H1 (cell line): ENCODE measurements around the gene DENND1A. TPM values are rescaled to one million over a fixed set of nuclear protein-coding genes. Genes with fewer than 3 reads are reported as not detected.

Source experiments
- CTCF ChIA-PET: fragments of 300-600 bp; sonication (Branson Sonifier 250); formaldehyde crosslinking; loops from one replicate; lab custom pipeline; 2021; ENCODE audit not compliant: partially characterized antibody; lab: Charles Lee
- POLR2A ChIA-PET: fragments of 300-600 bp; sonication (Branson Sonifier 250); formaldehyde crosslinking; loops from one replicate; lab custom pipeline; 2021; ENCODE audit warnings: inconsistent platforms; ENCODE audit not compliant: partially characterized antibody; lab: Charles Lee
- DNase-seq, 2 experiments: peaks; one replicate each; pipeline versions ENCODE4 v3.0.0 to v3.0.0-alpha.2; 2010 to 2022; ENCODE audit warnings: low spot score in 2 of 2, low read depth in 1 of 2, mixed read lengths in 1 of 2
- FAIRE-seq: peaks from 2 replicates; lab custom pipeline; 2011; peaks lifted over from hg19 to GRCh38; lab: Jason Lieb, UNC
- H2AFZ ChIP-seq: 2 replicates; pipeline ENCODE4 v1.8.1; 2012; ENCODE audit warnings: low read length, inconsistent platforms
- H2AK5ac ChIP-seq: 2 replicates; pipeline ENCODE4 v1.6.1; 2013; ENCODE audit warnings: low read depth, low read length
- H2BK120ac ChIP-seq: replicated peaks from 2 replicates; pipeline ENCODE3; 2013; ENCODE audit warnings: low read depth, low read length, inconsistent platforms
- H2BK12ac ChIP-seq: 2 replicates; pipeline ENCODE4 v1.6.1; 2013; ENCODE audit warnings: low read depth, low read length
- H2BK15ac ChIP-seq: 2 replicates; pipeline ENCODE4 v1.6.1; 2013; ENCODE audit warnings: low read length
- H2BK20ac ChIP-seq: 2 replicates; pipeline ENCODE4 v1.6.1; 2013; ENCODE audit warnings: low read length
- H2BK5ac ChIP-seq: 2 replicates; pipeline ENCODE4 v1.6.1; 2013; ENCODE audit warnings: low read depth, low read length
- H3K14ac ChIP-seq: 2 replicates; pipeline ENCODE4 v1.6.1; 2013; ENCODE audit warnings: inconsistent platforms; ENCODE audit not compliant: insufficient read length
- H3K18ac ChIP-seq: 2 replicates; pipeline ENCODE4 v1.6.1; 2013; ENCODE audit warnings: low read length; ENCODE audit errors: extremely low read depth
- H3K23ac ChIP-seq: 2 replicates; pipeline ENCODE4 v1.6.1; 2013; ENCODE audit warnings: inconsistent platforms; ENCODE audit not compliant: insufficient read length
- H3K23me2 ChIP-seq: 2 replicates; pipeline ENCODE4 v1.6.1; 2013; ENCODE audit warnings: low read depth, low read length
- H3K27ac ChIP-seq: 2 replicates; pipeline ENCODE4 v1.6.1; 2011; ENCODE audit warnings: low read depth, low read length, inconsistent platforms
- H3K27me3 ChIP-seq, 4 experiments: replicated peaks in 1 of 4; 1 replicate in 1 of 4; 2 replicates in 3 of 4; pipeline versions ENCODE4 v1.6.1 to v1.8.1; 2011 to 2013; ENCODE audit warnings: low read length in 3 of 4, mild to moderate bottlenecking in 3 of 4, inconsistent platforms in 2 of 4, mixed read lengths in 2 of 4, moderate library complexity in 1 of 4; ENCODE audit not compliant: control insufficient read depth in 3 of 4, insufficient read depth in 3 of 4; ENCODE audit errors: extremely low read depth in 1 of 4
- H3K36me3 ChIP-seq, 4 experiments: 2 replicates each; pipeline versions ENCODE4 v1.6.1 to v1.8.1; 2011 to 2013; ENCODE audit warnings: mild to moderate bottlenecking in 4 of 4, low read length in 3 of 4, moderate library complexity in 2 of 4, control low read depth in 1 of 4, inconsistent platforms in 1 of 4; ENCODE audit not compliant: insufficient read depth in 4 of 4, control insufficient read depth in 2 of 4
- H3K4ac ChIP-seq: replicated peaks from 2 replicates; pipeline ENCODE3; 2013; ENCODE audit warnings: low read length, low read depth, mixed read lengths, inconsistent platforms; ENCODE audit not compliant: insufficient read length
- H3K4me1 ChIP-seq, 4 experiments: replicated peaks in 1 of 4; 1 replicate in 1 of 4; 2 replicates in 3 of 4; pipeline versions ENCODE4 v1.6.1 to v1.8.1; 2011 to 2013; ENCODE audit warnings: low read length in 3 of 4, inconsistent platforms in 2 of 4, mixed read lengths in 1 of 4; ENCODE audit not compliant: insufficient read depth in 4 of 4, control insufficient read depth in 3 of 4
- H3K4me2 ChIP-seq, 2 experiments: 2 replicates each; pipeline versions ENCODE4 v1.6.1 to v1.8.1; 2011 to 2013; ENCODE audit warnings: low read depth in 2 of 2, low read length in 2 of 2, control low read depth in 1 of 2, inconsistent platforms in 1 of 2, mild to moderate bottlenecking in 1 of 2; ENCODE audit not compliant: insufficient read depth in 1 of 2
- H3K4me3 ChIP-seq, 4 experiments: fragments of 200-600, 300-600 bp in 1 of 4; sonication (generic), shearing (Covaris generic), sonication (Bioruptor Twin) in 1 of 4; 2 replicates each; pipeline versions ENCODE4 v1.5.1 to v1.8.1; 2011 to 2016; ENCODE audit warnings: low read length in 4 of 4, low read depth in 3 of 4, control low read depth in 2 of 4, inconsistent platforms in 2 of 4, mild to moderate bottlenecking in 2 of 4, mixed read lengths in 1 of 4, moderate library complexity in 1 of 4; ENCODE audit not compliant: insufficient read depth in 2 of 4; ENCODE audit errors: extremely low read depth in 1 of 4
- H3K56ac ChIP-seq: replicated peaks from 2 replicates; pipeline ENCODE3; 2013; ENCODE audit warnings: low read depth, mild to moderate bottlenecking, mixed read lengths, low read length, inconsistent platforms; ENCODE audit not compliant: insufficient read length
- H3K79me1 ChIP-seq: 2 replicates; pipeline ENCODE4 v1.6.1; 2013; ENCODE audit warnings: low read depth, low read length, control low read depth
- H3K79me2 ChIP-seq, 2 experiments: 2 replicates each; pipeline versions ENCODE4 v1.6.1 to v1.8.1; 2012 to 2013; ENCODE audit warnings: low read length in 2 of 2, mild to moderate bottlenecking in 2 of 2, inconsistent platforms in 1 of 2; ENCODE audit not compliant: insufficient read depth in 2 of 2, control insufficient read depth in 1 of 2
- H3K9ac ChIP-seq, 4 experiments: replicated peaks in 1 of 4; 1 replicate in 1 of 4; 2 replicates in 3 of 4; pipeline versions ENCODE4 v1.6.1 to v1.8.1; 2011 to 2013; ENCODE audit warnings: low read depth in 3 of 4, low read length in 3 of 4, control low read depth in 2 of 4, mild to moderate bottlenecking in 2 of 4, moderate library complexity in 2 of 4, inconsistent platforms in 1 of 4; ENCODE audit errors: extremely low read depth in 1 of 4
- H3K9me3 ChIP-seq, 2 experiments: 2 replicates each; pipeline versions ENCODE4 v1.6.1 to v1.8.1; 2012 to 2013; ENCODE audit warnings: mild to moderate bottlenecking in 2 of 2, moderate library complexity in 2 of 2, control low read depth in 1 of 2, inconsistent platforms in 1 of 2, low read depth in 1 of 2, low read length in 1 of 2, mixed read lengths in 1 of 2; ENCODE audit not compliant: insufficient read depth in 2 of 2
- H4K20me1 ChIP-seq, 2 experiments: replicated peaks in 1 of 2; 2 replicates each; pipeline versions ENCODE3 to v1.8.1; 2011 to 2013; ENCODE audit warnings: inconsistent platforms in 2 of 2, low read length in 2 of 2, mild to moderate bottlenecking in 1 of 2; ENCODE audit not compliant: insufficient read depth in 2 of 2, control insufficient read depth in 1 of 2
- H4K5ac ChIP-seq: 2 replicates; pipeline ENCODE4 v1.6.1; 2013; ENCODE audit warnings: low read length, low read depth, mixed read lengths, inconsistent platforms; ENCODE audit not compliant: insufficient read length
- H4K8ac ChIP-seq: 2 replicates; pipeline ENCODE4 v1.8.0; 2013; ENCODE audit warnings: mild to moderate bottlenecking, moderate library complexity, low read length, inconsistent platforms; ENCODE audit not compliant: insufficient read depth; ENCODE audit errors: extremely low read depth
- H4K91ac ChIP-seq: replicated peaks from 2 replicates; pipeline ENCODE3; 2013; ENCODE audit warnings: low read length, mixed read lengths, inconsistent platforms; ENCODE audit not compliant: insufficient read length
- WGBS, 2 experiments: shearing (Covaris generic) in 1 of 2; methylation state at CpG; one replicate each; pipeline versions ENCODE4 v1.1.6 to v1.1.7; 2013 to 2015; ENCODE audit warnings: low lambda C conversion rate in 2 of 2, mixed read lengths in 2 of 2, inconsistent platforms in 1 of 2, low coverage in 1 of 2, missing lambda C conversion rate in 1 of 2; ENCODE audit not compliant: insufficient replicate concordance in 2 of 2, insufficient coverage in 1 of 2, insufficient read length in 1 of 2; ENCODE audit errors: extremely low coverage in 1 of 2, missing lambda C conversion rate in 1 of 2; 5-methylcytosine and 5-hydroxymethylcytosine counted together
- polyA plus RNA-seq, 7 experiments: library from polyadenylated mRNA; depleted of rRNA in 3 of 7; stranded (reverse) in 5 of 7; unstranded in 2 of 7; fragments of >200 nt in 5 of 7; fragments of 200-250 nt in 2 of 7; gene quantifications; 1 replicate in 5 of 7; 2 replicates in 1 of 7; 4 replicates in 1 of 7; pipeline versions ENCODE4 v1.2.1 to v1.2.3, GENCODE V29; 2011 to 2013; ENCODE audit warnings: missing spikeins in 2 of 7, mixed read lengths in 2 of 7
- total RNA-seq: library from RNA; stranded (reverse); fragmentation: NEBNext Ultra II Directional; extraction: Animal tissue kit (Norgen Biotek cat#: 25700); gene quantifications from 2 replicates; pipeline ENCODE4 v1.2.1, GENCODE V29; 2021

DENND1A gene
- total and polyA plus RNA-seq, 2 of the 8 experiments (the other 6 are each of a cell fraction or from before 2014, with no cell fraction given) = 24.1 to 26.4 TPM

DNA sequence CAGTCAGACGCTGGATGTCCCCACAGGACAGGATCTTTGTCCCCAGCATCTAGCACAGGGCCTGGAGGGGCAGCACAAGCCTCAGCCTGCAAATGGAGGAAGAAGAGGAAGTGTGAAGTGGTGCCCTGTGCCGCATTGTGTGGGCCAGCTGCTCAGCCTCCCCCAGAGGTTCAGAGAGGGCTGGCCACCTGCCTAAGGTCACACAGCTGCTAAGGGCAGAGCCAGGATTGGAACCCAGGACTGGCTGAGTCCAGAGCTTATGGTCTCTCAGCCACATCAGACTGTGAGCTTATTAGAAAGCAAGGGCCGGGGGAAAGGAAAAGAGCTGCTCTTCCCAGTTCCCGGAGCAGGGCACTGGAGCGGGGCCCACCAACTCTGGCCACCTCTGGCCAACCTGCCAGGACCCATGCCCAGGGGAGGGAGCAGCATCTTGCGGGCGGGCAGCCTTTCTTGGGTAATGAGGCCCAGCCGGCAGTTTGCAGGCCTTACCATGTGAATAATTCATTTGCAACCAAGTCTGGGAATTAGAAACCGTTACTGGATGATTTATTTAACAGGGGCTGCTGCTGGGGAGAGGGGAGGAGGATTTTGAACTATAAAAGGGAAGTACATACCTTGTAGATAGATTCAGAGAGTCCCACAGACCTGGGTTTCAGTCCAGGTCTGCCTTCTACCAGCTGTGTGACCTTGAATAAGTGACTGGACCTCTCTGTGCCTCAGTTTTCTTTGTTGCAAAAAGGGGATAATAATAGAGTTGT, 585.6 kb downstream of the DENND1A start:
- Histone ChIP-seq H3K79me2 (no peaks in the 10 kb centered on the region), H3K4me2 (no peak overlapping the region), H2AFZ (no peak overlapping the region), H3K23me2 (peaks cover 11% of the 10 kb centered on the region), H2BK120ac (no peak overlapping the region), H3K18ac (no peak overlapping the region), H3K56ac (no peak overlapping the region), H3K9ac (no peak overlapping the region), H3K27me3 (no peaks in the 10 kb centered on the region), H4K8ac (no peak overlapping the region), H3K14ac (no peak overlapping the region), H3K27ac (no peak overlapping the region), H3K9me3 (no peaks in the 10 kb centered on the region), H3K79me1 (no peaks in the 10 kb centered on the region), H2BK5ac (no peak overlapping the region), H2BK20ac (no peak overlapping the region), H3K23ac (no peak overlapping the region), H2AK5ac (no peak overlapping the region), H3K4ac (no peak overlapping the region), H3K4me3 (no peak overlapping the region), H4K20me1 (peaks cover 0 to 10% of the 10 kb centered on the region in 2 experiments), H4K91ac (no peak overlapping the region), H3K4me1 (peaks cover 0 to 13% (median 3%) of the 10 kb centered on the region in 4 experiments; a peak in 6 of 7 replicates), H2BK12ac (peak overlapping the region; percentile 19; the same call in 1 of the 2 replicates), H4K5ac (no peak overlapping the region), H2BK15ac (0 out of 2 replicates have a peak overlapping the region, but pooled peaks have one; percentile 46), H3K36me3 (no peaks in the 10 kb centered on the region)
- 98% methylated on average over 9 of the region's 9 CpGs; no CpG with 5 or more reads in 1 of the 2 experiments for WGBS, 2 experiments
- CTCF ChIA-PET = interaction anchor here (0.6 to 2.9 kb wide), 9 partner anchors 10 to 482 kb away, joined by 3 to 14 read pairs (median 3); no protein-coding TSS in a partner anchor
- DNase-seq = no peak
- FAIRE-seq = no peak
- POLR2A ChIA-PET = interaction anchor here (1.5 kb wide), 2 partner anchors 13 to 252 kb away, joined by 5 to 6 read pairs; no protein-coding TSS in a partner anchor
